B cell (primary cell): ENCODE data around the gene PAK3.

Source experiments
- CTCF ChIP-seq: fragments of 200-600 bp; IDR thresholded peaks from one replicate; pipeline ENCODE4 v1.8.0; 2022; ENCODE audit warnings: antibody characterized with exemption, mild to moderate bottlenecking
- EZH2 ChIP-seq: IDR thresholded peaks from 2 replicates; pipeline ENCODE4 v1.6.1; 2012; ENCODE audit warnings: borderline replicate concordance, low read depth, mild to moderate bottlenecking, moderate library complexity, low read length; ENCODE audit not compliant: insufficient read depth, poor library complexity, severe bottlenecking

DNA sequence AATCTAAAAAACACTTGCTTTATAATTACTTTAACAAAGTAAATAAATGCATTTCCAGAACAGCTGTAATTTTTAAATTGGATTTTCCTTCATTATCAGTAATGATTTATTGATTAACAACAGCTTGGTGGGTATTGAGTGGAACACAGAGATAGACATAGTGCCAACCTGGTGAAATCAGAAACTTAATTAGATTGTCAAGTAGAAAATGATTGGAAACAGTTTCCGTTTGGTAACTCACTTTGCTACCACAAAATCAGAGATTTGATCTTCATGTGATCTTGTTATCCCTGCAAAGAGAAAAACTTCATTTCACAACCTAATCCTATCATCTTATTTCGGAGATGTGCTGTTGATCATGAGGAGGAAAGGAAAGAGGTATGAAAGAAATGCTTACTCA lies 103.5 kb downstream of the PAK3 start:
- TF ChIP-seq CTCF (no peak), EZH2 (no peak)
